Measurements from ENCODE around the gene TMTC4.

TMTC4 gene

DNA sequence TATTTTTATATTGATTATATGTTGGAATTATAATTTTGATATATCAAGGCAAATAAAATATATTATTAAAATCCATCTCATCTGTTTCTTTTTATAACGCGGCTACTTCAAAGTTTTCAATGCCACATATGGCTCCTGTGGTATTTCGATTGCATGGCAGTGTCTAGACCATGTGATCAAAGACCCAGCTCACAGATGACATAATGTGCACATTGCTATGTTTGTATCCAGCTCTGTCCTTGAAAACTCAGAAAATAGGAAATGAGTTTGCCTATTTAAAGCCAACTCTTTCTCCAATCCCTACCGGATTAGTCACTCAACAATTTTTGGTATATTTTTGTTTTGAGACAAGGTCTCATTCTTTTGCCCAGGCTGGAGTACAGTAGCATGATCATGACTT is 26.2 kb downstream of the TMTC4 start:
- no peaks in the 10 kb centered on the region for H3K27me3 ChIP-seq (ENCODE audit: control insufficient read depth, insufficient read depth, low read length, poor library complexity, severe bottlenecking)
- no peaks in the 10 kb centered on the region for H3K36me3 ChIP-seq (ENCODE audit: control insufficient read depth, insufficient read depth, low read length)
- WGBS, 2 experiments: 93 to 98% methylated on average over 4 of the region's 4 CpGs
- H3K27ac ChIP-seq (ENCODE audit: insufficient read depth, low read depth, low read length, poor library complexity, severe bottlenecking): no peak overlapping the region
- no peaks in the 10 kb centered on the region for H3K9me3 ChIP-seq (ENCODE audit: control insufficient read depth, low read length)
- peaks cover 6% of the 10 kb centered on the region for H3K4me1 ChIP-seq (ENCODE audit: control insufficient read depth, insufficient read depth, low read length)
- no peak overlapping the region for H3K4me3 ChIP-seq (ENCODE audit: insufficient read depth, low read depth, low read length)

DNA sequence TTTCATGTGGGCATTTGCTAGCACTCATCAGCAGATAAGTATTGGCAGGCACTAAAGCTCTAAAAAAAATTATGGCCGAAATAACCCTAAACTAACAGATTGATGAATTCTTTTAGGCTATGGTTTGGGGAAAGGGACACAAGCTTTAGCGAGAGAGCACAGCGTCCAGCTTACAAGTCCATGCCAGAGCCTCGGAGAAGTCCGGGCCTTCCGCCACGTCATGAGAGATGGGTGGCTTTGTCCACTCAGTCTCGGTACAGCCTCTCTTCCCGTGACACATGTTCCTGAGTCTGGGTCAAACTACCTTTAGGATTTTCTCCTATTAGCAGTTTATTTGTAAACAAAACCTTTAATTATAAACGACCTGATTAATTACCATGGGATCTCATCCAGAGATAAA is 27.7 kb downstream of the TMTC4 start:
- no peaks in the 10 kb centered on the region for H3K9me3 ChIP-seq (ENCODE audit: control insufficient read depth, low read length)
- peaks cover 6% of the 10 kb centered on the region for H3K4me1 ChIP-seq (ENCODE audit: control insufficient read depth, insufficient read depth, low read length)
- H3K4me3 ChIP-seq (ENCODE audit: insufficient read depth, low read depth, low read length): no peak overlapping the region
- H3K27me3 ChIP-seq (ENCODE audit: control insufficient read depth, insufficient read depth, low read length, poor library complexity, severe bottlenecking): no peaks in the 10 kb centered on the region
- peaks cover 8% of the 10 kb centered on the region for H3K36me3 ChIP-seq (ENCODE audit: control insufficient read depth, insufficient read depth, low read length)
- 95% methylated on average over 10 of the region's 10 CpGs for WGBS, 2 experiments
- H3K27ac ChIP-seq (ENCODE audit: insufficient read depth, low read depth, low read length, poor library complexity, severe bottlenecking): no peak overlapping the region

- H3K27ac ChIP-seq (ENCODE audit: insufficient read depth, low read depth, low read length, poor library complexity, severe bottlenecking): no peak overlapping the region
- no peak overlapping the region for H3K4me3 ChIP-seq (ENCODE audit: insufficient read depth, low read depth, low read length)
- H3K4me1 ChIP-seq (ENCODE audit: control insufficient read depth, insufficient read depth, low read length): peaks cover 6% of the 10 kb centered on the region
- H3K27me3 ChIP-seq (ENCODE audit: control insufficient read depth, insufficient read depth, low read length, poor library complexity, severe bottlenecking): no peaks in the 10 kb centered on the region
- H3K36me3 ChIP-seq (ENCODE audit: control insufficient read depth, insufficient read depth, low read length): peaks cover 12% of the 10 kb centered on the region
- WGBS, 2 experiments: 91% methylated on average over 12 of the region's 12 CpGs
- no peaks in the 10 kb centered on the region for H3K9me3 ChIP-seq (ENCODE audit: control insufficient read depth, low read length)
Measured at GRCh38 chr13:100646030-100646673, 28.4 kb downstream of the TMTC4 start.

GRCh38 chr13:100645382-100645781 is 29.2 kb downstream of the TMTC4 start:
- Histone ChIP-seq H3K4me3 (ENCODE audit: insufficient read depth, low read depth, low read length) (no peak overlapping the region), H3K36me3 (ENCODE audit: control insufficient read depth, insufficient read depth, low read length) (peaks cover 16% of the 10 kb centered on the region), H3K27me3 (ENCODE audit: control insufficient read depth, insufficient read depth, low read length, poor library complexity, severe bottlenecking) (no peaks in the 10 kb centered on the region), H3K27ac (ENCODE audit: insufficient read depth, low read depth, low read length, poor library complexity, severe bottlenecking) (no peak overlapping the region), H3K4me1 (ENCODE audit: control insufficient read depth, insufficient read depth, low read length) (peaks cover 6% of the 10 kb centered on the region), H3K9me3 (ENCODE audit: control insufficient read depth, low read length) (no peaks in the 10 kb centered on the region)
- WGBS, 2 experiments: 95% methylated on average over 7 of the region's 7 CpGs

DNA sequence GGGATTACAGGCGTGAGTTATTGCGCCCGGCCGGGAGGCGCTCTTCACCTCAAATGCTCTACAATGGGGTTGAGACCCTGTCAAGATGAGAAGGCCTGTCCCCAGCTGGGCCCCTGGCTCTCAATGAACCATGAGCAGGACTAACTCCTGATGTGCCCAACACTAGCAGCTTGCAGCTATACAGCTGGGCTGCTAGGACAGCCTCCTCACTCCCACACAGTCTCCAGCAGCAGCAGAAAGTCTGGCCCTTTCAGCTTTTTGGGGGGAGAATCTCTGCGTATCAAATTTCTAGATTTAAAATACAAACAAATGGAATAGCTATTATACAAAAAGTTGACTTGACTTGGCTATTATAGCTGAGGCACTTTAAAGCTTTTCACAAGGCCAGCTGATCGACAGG is 30.2 kb downstream of the TMTC4 start:
- H3K27me3 ChIP-seq (ENCODE audit: control insufficient read depth, insufficient read depth, low read length, poor library complexity, severe bottlenecking): no peaks in the 10 kb centered on the region
- no peak overlapping the region for H3K27ac ChIP-seq (ENCODE audit: insufficient read depth, low read depth, low read length, poor library complexity, severe bottlenecking)
- H3K4me1 ChIP-seq (ENCODE audit: control insufficient read depth, insufficient read depth, low read length): peaks cover 6% of the 10 kb centered on the region
- WGBS, 2 experiments: 84 to 91% methylated on average over 6 to 7 of the region's 7 CpGs
- no peak overlapping the region for H3K4me3 ChIP-seq (ENCODE audit: insufficient read depth, low read depth, low read length)
- peaks cover 16% of the 10 kb centered on the region for H3K36me3 ChIP-seq (ENCODE audit: control insufficient read depth, insufficient read depth, low read length)
- no peaks in the 10 kb centered on the region for H3K9me3 ChIP-seq (ENCODE audit: control insufficient read depth, low read length)

GRCh38 chr13:100637796-100638195 is 36.8 kb downstream of the TMTC4 start:
- H3K4me3 ChIP-seq (ENCODE audit: insufficient read depth, low read depth, low read length): no peak overlapping the region
- 93 to 94% methylated on average over 3 to 5 of the region's 5 CpGs for WGBS, 2 experiments
- peaks cover 31% of the 10 kb centered on the region for H3K36me3 ChIP-seq (ENCODE audit: control insufficient read depth, insufficient read depth, low read length)

GRCh38 chr13:100637380-100637779 is 37.2 kb downstream of the TMTC4 start:
- peaks cover 27% of the 10 kb centered on the region for H3K36me3 ChIP-seq (ENCODE audit: control insufficient read depth, insufficient read depth, low read length)
- no peak overlapping the region for H3K4me3 ChIP-seq (ENCODE audit: insufficient read depth, low read depth, low read length)
- no peak overlapping the region for H3K27ac ChIP-seq (ENCODE audit: insufficient read depth, low read depth, low read length, poor library complexity, severe bottlenecking)
- 93% methylated on average over 16 of the region's 16 CpGs for WGBS, 2 experiments
- H3K9me3 ChIP-seq (ENCODE audit: control insufficient read depth, low read length): no peaks in the 10 kb centered on the region
- H3K4me1 ChIP-seq (ENCODE audit: control insufficient read depth, insufficient read depth, low read length): no peaks in the 10 kb centered on the region
- H3K27me3 ChIP-seq (ENCODE audit: control insufficient read depth, insufficient read depth, low read length, poor library complexity, severe bottlenecking): no peaks in the 10 kb centered on the region

More at GRCh38 chr13:100637796-100638195, 36.8 kb downstream of the TMTC4 start:
- Histone ChIP-seq H3K9me3 (ENCODE audit: control insufficient read depth, low read length) (no peaks in the 10 kb centered on the region), H3K27ac (ENCODE audit: insufficient read depth, low read depth, low read length, poor library complexity, severe bottlenecking) (no peak overlapping the region), H3K27me3 (ENCODE audit: control insufficient read depth, insufficient read depth, low read length, poor library complexity, severe bottlenecking) (no peaks in the 10 kb centered on the region), H3K4me1 (ENCODE audit: control insufficient read depth, insufficient read depth, low read length) (no peaks in the 10 kb centered on the region)

DNA sequence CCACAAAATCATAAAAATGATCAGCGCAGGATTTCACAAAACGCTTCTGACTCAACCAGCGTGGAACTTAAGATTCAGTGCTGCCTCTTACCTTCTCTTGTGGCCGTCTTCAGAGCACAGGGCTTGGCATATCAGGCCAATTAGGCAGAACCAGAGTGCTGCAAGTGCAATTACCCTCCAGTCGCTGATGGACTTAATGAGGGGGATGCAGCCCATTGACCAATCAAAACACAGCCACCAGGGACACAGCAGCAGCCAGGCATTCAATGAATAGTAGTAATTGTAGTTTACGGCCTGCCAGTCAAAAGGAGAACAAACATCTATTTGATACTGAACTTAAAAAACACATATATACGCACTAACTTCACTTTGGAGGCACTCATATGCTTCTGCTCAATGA is 38.2 kb downstream of the TMTC4 start:
- H3K9me3 ChIP-seq (ENCODE audit: control insufficient read depth, low read length): no peaks in the 10 kb centered on the region
- 94 to 97% methylated on average over 6 to 7 of the region's 7 CpGs for WGBS, 2 experiments
- H3K27ac ChIP-seq (ENCODE audit: insufficient read depth, low read depth, low read length, poor library complexity, severe bottlenecking): no peak overlapping the region
- no peaks in the 10 kb centered on the region for H3K27me3 ChIP-seq (ENCODE audit: control insufficient read depth, insufficient read depth, low read length, poor library complexity, severe bottlenecking)
- no peak overlapping the region for H3K4me3 ChIP-seq (ENCODE audit: insufficient read depth, low read depth, low read length)
- peaks cover 2% of the 10 kb centered on the region for H3K4me1 ChIP-seq (ENCODE audit: control insufficient read depth, insufficient read depth, low read length)
- H3K36me3 ChIP-seq (ENCODE audit: control insufficient read depth, insufficient read depth, low read length): peaks cover 23% of the 10 kb centered on the region

DNA sequence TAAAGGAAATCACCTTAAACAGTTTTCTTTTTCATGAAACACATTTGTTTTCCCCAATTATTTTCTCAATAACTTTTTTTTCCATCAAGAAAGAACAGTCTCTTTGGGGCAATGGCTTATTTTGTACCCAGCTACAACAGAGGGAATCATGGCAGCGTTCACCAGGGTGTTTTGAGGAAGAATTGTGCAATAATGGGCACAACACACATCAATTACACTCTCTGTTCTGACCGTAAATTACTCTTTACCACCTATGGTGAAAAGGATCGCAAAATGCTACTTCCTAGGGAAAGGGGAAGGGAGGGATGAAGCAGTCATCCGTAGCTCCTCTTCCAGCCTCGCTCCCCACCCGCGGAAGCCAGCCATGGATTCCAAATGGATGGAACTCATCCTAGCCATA is 38.6 kb downstream of the TMTC4 start:
- H3K27me3 ChIP-seq (ENCODE audit: control insufficient read depth, insufficient read depth, low read length, poor library complexity, severe bottlenecking): no peaks in the 10 kb centered on the region
- H3K4me3 ChIP-seq (ENCODE audit: insufficient read depth, low read depth, low read length): no peak overlapping the region
- no peaks in the 10 kb centered on the region for H3K9me3 ChIP-seq (ENCODE audit: control insufficient read depth, low read length)
- H3K4me1 ChIP-seq (ENCODE audit: control insufficient read depth, insufficient read depth, low read length): peaks cover 6% of the 10 kb centered on the region
- peaks cover 18% of the 10 kb centered on the region for H3K36me3 ChIP-seq (ENCODE audit: control insufficient read depth, insufficient read depth, low read length)
- WGBS, 2 experiments: 87% methylated on average over 5 to 7 of the region's 7 CpGs
- no peak overlapping the region for H3K27ac ChIP-seq (ENCODE audit: insufficient read depth, low read depth, low read length, poor library complexity, severe bottlenecking)

GRCh38 chr13:100634696-100635095 is 39.9 kb downstream of the TMTC4 start:
- H3K9me3 ChIP-seq (ENCODE audit: control insufficient read depth, low read length): no peaks in the 10 kb centered on the region
- no peak overlapping the region for H3K4me3 ChIP-seq (ENCODE audit: insufficient read depth, low read depth, low read length)
- H3K4me1 ChIP-seq (ENCODE audit: control insufficient read depth, insufficient read depth, low read length): peaks cover 16% of the 10 kb centered on the region
- no peaks in the 10 kb centered on the region for H3K27me3 ChIP-seq (ENCODE audit: control insufficient read depth, insufficient read depth, low read length, poor library complexity, severe bottlenecking)
- no peak overlapping the region for H3K27ac ChIP-seq (ENCODE audit: insufficient read depth, low read depth, low read length, poor library complexity, severe bottlenecking)
- WGBS, 2 experiments: 91 to 93% methylated on average over 12 of the region's 12 CpGs
- H3K36me3 ChIP-seq (ENCODE audit: control insufficient read depth, insufficient read depth, low read length): peaks cover 16% of the 10 kb centered on the region

DNA sequence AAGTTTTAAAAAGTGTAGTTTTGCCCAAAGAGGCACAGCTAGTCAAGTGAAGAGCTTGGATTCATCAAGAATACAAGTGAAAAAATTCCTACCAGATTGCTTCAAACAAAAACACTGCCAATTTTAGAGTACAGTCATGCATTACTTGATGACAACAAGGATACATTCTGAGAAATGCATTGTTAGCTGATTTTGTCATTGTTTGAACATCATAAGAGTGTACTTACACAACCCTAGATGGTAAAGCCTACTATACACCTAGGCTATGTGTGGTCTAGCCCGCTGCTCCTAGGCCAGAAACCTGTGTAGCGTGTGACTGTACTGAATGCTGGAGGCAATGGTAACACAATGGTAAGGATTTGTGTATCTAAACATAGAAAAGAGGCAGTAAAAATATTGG is 41.1 kb downstream of the TMTC4 start:
- Histone ChIP-seq H3K27me3 (ENCODE audit: control insufficient read depth, insufficient read depth, low read length, poor library complexity, severe bottlenecking) (no peaks in the 10 kb centered on the region), H3K9me3 (ENCODE audit: control insufficient read depth, low read length) (no peaks in the 10 kb centered on the region), H3K36me3 (ENCODE audit: control insufficient read depth, insufficient read depth, low read length) (peaks cover 26% of the 10 kb centered on the region), H3K27ac (ENCODE audit: insufficient read depth, low read depth, low read length, poor library complexity, severe bottlenecking) (no peak overlapping the region), H3K4me1 (ENCODE audit: control insufficient read depth, insufficient read depth, low read length) (peaks cover 16% of the 10 kb centered on the region), H3K4me3 (ENCODE audit: insufficient read depth, low read depth, low read length) (no peak overlapping the region)
- WGBS, 2 experiments: 72 to 74% methylated on average over 2 of the region's 2 CpGs

All from ectodermal cell (in vitro differentiated cells).